Colonic mucosa (tissue), 4 donors: ENCODE results near the gene HIBCH. TPM values are rescaled to one million over a fixed set of nuclear protein-coding genes. Genes with fewer than 3 reads are reported as not detected.

Experiments used
- DNase-seq: peaks from one replicate; pipeline ENCODE4 v3.0.0-alpha.2; 2020
- H3K27ac ChIP-seq: fragments of 200-600 bp; one replicate; pipeline ENCODE4 v1.8.0; 2021
- H3K27me3 ChIP-seq: fragments of 200-600 bp; one replicate; pipeline ENCODE4 v1.8.0; 2021
- H3K36me3 ChIP-seq: fragments of 200-600 bp; one replicate; pipeline ENCODE4 v1.8.0; 2021
- H3K4me1 ChIP-seq: fragments of 200-600 bp; one replicate; pipeline ENCODE4 v1.8.0; 2021; ENCODE audit warnings: mild to moderate bottlenecking
- H3K4me3 ChIP-seq: fragments of 200-600 bp; one replicate; pipeline ENCODE4 v1.8.0; 2021
- H3K9ac ChIP-seq, 2 donors: one replicate each; pipeline ENCODE4 v1.7.0; 2013; ENCODE audit warnings: control low read depth in 2 of 2, low read depth in 2 of 2, low read length in 2 of 2
- H3K9me3 ChIP-seq: fragments of 200-600 bp; one replicate; pipeline ENCODE4 v1.8.0; 2021
- CTCF ChIP-seq: fragments of 200-600 bp; IDR thresholded peaks from one replicate; pipeline ENCODE4 v1.8.0; 2022; ENCODE audit warnings: antibody characterized with exemption, mild to moderate bottlenecking
- intact Hi-C: fragments of 100-400 bp; cut with DNase I; formaldehyde crosslinking; loops from one replicate; pipeline ENCODE4 v1.14.1; 2022
- total RNA-seq, 2 donors: library from RNA; stranded (reverse); fragmentation: NEBNext Ultra II Directional in 1 of 2; extraction: Animal tissue kit (Norgen Biotek cat#: 25700) in 1 of 2; gene quantifications; one replicate each; pipeline ENCODE4 v1.2.1, GENCODE V29; 2021
- donor health status: healthy.
- donor health status: DM: no; HTN: no; CAD: no.
- donor health status: DM: no; HTN: no; CAD: no.

The HIBCH gene
- total RNA-seq, 2 donors from 2014 or later, result 47.2 to 71.1 TPM

GRCh38 chr2:190202604-190203003 is 117.0 kb downstream of the HIBCH start:
- no peaks in the 10 kb centered on the region for H3K4me1 ChIP-seq
- no peak for DNase-seq
- intact Hi-C loops, result no loop called here
- peak overlapping the region; percentile 13 for H3K27ac ChIP-seq
- no peak overlapping the region for H3K4me3 ChIP-seq
- no peaks in the 10 kb centered on the region for H3K36me3 ChIP-seq
- no peak overlapping the region for H3K9ac ChIP-seq
- H3K27me3 ChIP-seq, result no peaks in the 10 kb centered on the region
- H3K9me3 ChIP-seq, result no peaks in the 10 kb centered on the region
- TF ChIP-seq CTCF, result no peak

- no peaks in the 10 kb centered on the region for H3K36me3 ChIP-seq
- no peaks in the 10 kb centered on the region for H3K27me3 ChIP-seq
- DNase-seq, result no peak
- no peak overlapping the region for H3K4me3 ChIP-seq
- no peak overlapping the region for H3K9ac ChIP-seq
- no peak for TF ChIP-seq CTCF
- H3K27ac ChIP-seq, result peak overlapping the region; percentile 13
- no peaks in the 10 kb centered on the region for H3K4me1 ChIP-seq
- H3K9me3 ChIP-seq, result no peaks in the 10 kb centered on the region
- intact Hi-C loops, result no loop called here
Measured at GRCh38 chr2:190202018-190202417, 117.6 kb downstream of the HIBCH start.

- Histone ChIP-seq H3K36me3 (no peaks in the 10 kb centered on the region), H3K4me1 (no peaks in the 10 kb centered on the region), H3K4me3 (no peak overlapping the region), H3K27ac (no peak overlapping the region), H3K9ac (no peak overlapping the region), H3K27me3 (no peaks in the 10 kb centered on the region), H3K9me3 (no peaks in the 10 kb centered on the region)
- DNase-seq, result no peak
- TF ChIP-seq CTCF, result no peak
- intact Hi-C loops, result no loop called here
Measured at GRCh38 chr2:190200603-190201002, 119.0 kb downstream of the HIBCH start.

GRCh38 chr2:190199530-190199929 is 120.1 kb downstream of the HIBCH start:
- no peak for TF ChIP-seq CTCF
- intact Hi-C loops, result no loop called here
- Histone ChIP-seq H3K9me3 (no peaks in the 10 kb centered on the region), H3K27ac (no peak overlapping the region), H3K36me3 (no peaks in the 10 kb centered on the region), H3K4me3 (no peak overlapping the region), H3K27me3 (no peaks in the 10 kb centered on the region), H3K9ac (no peak overlapping the region), H3K4me1 (no peaks in the 10 kb centered on the region)
- no peak for DNase-seq

- intact Hi-C loops, result no loop called here
- no peaks in the 10 kb centered on the region for H3K4me1 ChIP-seq
- DNase-seq, result no peak
- H3K27ac ChIP-seq, result no peak overlapping the region
- no peaks in the 10 kb centered on the region for H3K36me3 ChIP-seq
- no peak overlapping the region for H3K4me3 ChIP-seq
- TF ChIP-seq CTCF, result no peak
- H3K9me3 ChIP-seq, result no peaks in the 10 kb centered on the region
- no peaks in the 10 kb centered on the region for H3K27me3 ChIP-seq
- no peak overlapping the region for H3K9ac ChIP-seq
Measured at GRCh38 chr2:190199109-190199508, 120.5 kb downstream of the HIBCH start.
